Fibroblast of lung (primary cell): Measurements from ENCODE around the gene QSOX1.

Source experiments
- EZH2 ChIP-seq: IDR thresholded peaks from 2 replicates; pipeline ENCODE4 v1.5.1; 2012; ENCODE audit warnings: low read length, control low read depth, mild to moderate bottlenecking; ENCODE audit errors: missing control alignments
- TF ChIP-seq, protein P1 (sequence below), 2 donors: IDR thresholded peaks in 1 of 2; conservative IDR thresholded peaks in 1 of 2; 1 replicate in 1 of 2; 2 replicates in 1 of 2; pipeline ENCODE4 v1.5.1; 2011 to 2012; ENCODE audit warnings: low read length in 2 of 2, control low read depth in 1 of 2, inconsistent platforms in 1 of 2, low read depth in 1 of 2, mild to moderate bottlenecking in 1 of 2

DNA sequence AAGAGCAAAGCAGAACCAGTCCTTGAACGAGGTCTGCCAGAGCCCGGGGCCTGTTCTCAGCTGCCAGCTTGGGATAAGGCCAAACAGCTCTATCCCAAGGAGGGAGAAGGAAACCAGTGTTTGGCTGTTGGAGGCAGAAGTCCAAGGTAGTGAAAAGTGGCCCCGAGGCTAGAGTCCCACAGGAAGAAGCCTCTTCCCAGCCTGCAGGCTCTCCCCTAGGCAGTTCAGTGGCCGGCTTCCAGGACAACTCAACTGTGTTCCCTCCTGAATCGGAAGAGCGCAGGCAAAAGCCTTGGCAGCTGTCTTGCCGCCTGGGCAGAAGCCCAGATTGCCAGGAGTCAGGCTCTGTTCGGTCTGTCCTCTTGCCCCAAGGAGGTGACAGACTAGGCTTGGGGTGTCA lies 19.3 kb downstream of the QSOX1 start:
- TF ChIP-seq, protein P1, sequence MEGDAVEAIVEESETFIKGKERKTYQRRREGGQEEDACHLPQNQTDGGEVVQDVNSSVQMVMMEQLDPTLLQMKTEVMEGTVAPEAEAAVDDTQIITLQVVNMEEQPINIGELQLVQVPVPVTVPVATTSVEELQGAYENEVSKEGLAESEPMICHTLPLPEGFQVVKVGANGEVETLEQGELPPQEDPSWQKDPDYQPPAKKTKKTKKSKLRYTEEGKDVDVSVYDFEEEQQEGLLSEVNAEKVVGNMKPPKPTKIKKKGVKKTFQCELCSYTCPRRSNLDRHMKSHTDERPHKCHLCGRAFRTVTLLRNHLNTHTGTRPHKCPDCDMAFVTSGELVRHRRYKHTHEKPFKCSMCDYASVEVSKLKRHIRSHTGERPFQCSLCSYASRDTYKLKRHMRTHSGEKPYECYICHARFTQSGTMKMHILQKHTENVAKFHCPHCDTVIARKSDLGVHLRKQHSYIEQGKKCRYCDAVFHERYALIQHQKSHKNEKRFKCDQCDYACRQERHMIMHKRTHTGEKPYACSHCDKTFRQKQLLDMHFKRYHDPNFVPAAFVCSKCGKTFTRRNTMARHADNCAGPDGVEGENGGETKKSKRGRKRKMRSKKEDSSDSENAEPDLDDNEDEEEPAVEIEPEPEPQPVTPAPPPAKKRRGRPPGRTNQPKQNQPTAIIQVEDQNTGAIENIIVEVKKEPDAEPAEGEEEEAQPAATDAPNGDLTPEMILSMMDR (conservative IDR thresholded peaks at IDR 0.05 in 1 of 2, IDR thresholded peaks at IDR 0.05 in 1 of 2; ENCODE audit: low read depth in 1 of 2, low read length in 2 of 2): no peak
- TF ChIP-seq EZH2: no peak
